HG03460 (cell line): ENCODE results near the gene SLC7A6.
"Not testable (repeated sequence)": the region's sequence is repeated elsewhere in the genome, so short reads cannot be mapped to it uniquely, and the experiment has no call there.

Experiments used
- ATAC-seq: cut with Tn5 transposase; IDR thresholded peaks from one replicate; pipeline ENCODE4 v1.9.1; 2021; ENCODE audit not compliant: unreplicated experiment

The SLC7A6 gene

DNA sequence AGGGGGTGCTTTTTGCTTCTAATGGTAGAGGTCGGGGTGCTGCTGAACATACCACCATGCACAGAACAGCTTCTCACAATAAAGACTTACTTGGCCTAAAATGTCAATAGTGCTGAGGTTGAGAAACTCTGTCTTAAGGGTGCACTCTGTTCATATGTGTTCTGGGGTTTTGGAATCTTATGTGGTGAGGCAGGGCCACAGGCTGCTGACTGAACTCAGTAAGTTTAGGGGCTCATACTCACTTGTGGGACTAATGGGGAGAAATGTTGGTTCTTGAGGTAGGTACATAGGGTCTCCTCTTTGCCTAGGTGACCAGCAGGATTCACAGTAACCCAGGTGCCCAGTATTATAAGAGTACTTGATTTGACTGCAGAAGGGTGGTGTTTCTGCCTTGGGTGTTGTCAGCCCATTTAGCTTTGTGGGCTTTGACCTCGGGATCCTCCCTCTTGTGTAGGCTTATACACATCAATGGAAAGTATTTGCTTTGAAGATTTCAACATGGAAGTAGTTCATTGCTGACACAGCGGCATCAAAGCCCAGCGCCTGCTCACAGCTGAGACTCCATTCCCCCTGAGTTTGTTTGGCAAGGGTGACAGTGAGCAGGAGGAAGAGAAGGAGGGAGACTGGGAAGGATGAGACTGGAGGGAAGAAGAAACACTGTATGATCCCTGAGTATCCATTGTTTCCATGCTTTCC lies 17.2 kb downstream of the SLC7A6 start:
- ATAC-seq, result no peak

GRCh38 chr16:68282064-68282452 lies 17.7 kb downstream of the SLC7A6 start:
- ATAC-seq, result no peak

DNA sequence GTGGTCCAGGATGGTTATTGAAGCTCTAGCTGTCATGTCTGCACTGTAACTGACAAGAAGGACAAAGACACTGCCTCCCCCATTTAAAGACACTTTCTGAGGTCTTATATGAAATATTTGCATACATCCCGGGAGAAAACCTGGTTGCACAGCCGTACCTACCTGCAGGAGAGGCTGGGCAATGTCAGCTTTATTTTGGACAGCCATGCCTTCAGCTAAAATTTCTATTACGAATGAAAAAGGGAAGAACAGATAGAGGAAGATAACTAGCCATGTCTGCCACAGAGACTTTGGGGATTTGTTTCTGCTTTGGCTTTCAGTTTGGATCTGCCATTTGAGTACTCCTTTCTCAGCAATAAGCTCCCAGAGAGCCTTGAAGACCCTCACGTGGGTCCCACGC lies 19.0 kb downstream of the SLC7A6 start:
- no peak for ATAC-seq

- no peak for ATAC-seq
These were observed 19.7 kb downstream of the SLC7A6 start for GRCh38 chr16:68283801-68284598.

GRCh38 chr16:68284847-68285246 lies 20.5 kb downstream of the SLC7A6 start:
- ATAC-seq, result peak; percentile 51

DNA sequence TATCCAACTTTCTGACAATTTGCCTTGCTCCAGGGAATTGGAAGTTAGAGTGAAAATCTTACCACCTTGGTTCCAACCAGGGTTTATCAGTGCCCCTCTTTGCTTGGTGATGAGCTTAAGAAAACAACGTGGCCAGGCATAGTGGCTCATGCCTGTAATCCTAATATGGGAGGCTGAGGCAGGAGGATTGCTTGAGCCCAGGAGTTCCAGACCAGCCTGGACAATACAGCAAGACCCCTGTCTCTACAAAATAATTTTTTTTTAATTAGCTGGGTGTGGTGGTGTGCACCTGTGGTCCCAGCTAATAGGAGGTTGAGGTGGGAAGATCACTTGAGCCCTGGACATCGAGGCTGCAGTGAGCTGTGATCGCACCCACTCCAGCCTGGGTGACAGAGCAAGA lies 21.4 kb downstream of the SLC7A6 start:
- ATAC-seq, result no peak

GRCh38 chr16:68286153-68287074 lies 22.1 kb downstream of the SLC7A6 start:
- ATAC-seq, result no peak

- no peak for ATAC-seq
These were observed 23.2 kb downstream of the SLC7A6 start for GRCh38 chr16:68287276-68288251.

DNA sequence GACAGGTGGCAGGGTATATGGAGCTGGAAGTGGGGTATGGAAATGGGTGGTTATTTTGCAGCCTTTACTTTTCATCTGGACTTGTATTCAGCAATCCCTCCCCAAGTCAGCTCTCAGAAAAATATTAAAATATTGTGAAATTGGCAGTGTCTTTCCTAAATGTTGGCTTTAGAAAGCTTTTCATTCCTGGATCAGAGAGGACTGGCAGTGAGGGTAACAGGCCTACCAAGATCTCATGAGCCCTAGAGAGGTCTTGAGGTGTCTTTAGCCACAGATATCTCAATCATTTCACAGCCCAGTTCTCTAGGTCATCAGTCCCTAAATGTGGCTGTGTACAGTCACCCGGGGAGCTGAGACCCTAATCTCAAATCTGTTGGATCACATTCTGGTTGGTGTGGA lies 23.9 kb downstream of the SLC7A6 start:
- ATAC-seq, result no peak

GRCh38 chr16:68288796-68289195 lies 24.5 kb downstream of the SLC7A6 start:
- not testable (repeated sequence) for ATAC-seq

- no peak for ATAC-seq
These were observed 24.9 kb downstream of the SLC7A6 start for GRCh38 chr16:68289202-68289601.

DNA sequence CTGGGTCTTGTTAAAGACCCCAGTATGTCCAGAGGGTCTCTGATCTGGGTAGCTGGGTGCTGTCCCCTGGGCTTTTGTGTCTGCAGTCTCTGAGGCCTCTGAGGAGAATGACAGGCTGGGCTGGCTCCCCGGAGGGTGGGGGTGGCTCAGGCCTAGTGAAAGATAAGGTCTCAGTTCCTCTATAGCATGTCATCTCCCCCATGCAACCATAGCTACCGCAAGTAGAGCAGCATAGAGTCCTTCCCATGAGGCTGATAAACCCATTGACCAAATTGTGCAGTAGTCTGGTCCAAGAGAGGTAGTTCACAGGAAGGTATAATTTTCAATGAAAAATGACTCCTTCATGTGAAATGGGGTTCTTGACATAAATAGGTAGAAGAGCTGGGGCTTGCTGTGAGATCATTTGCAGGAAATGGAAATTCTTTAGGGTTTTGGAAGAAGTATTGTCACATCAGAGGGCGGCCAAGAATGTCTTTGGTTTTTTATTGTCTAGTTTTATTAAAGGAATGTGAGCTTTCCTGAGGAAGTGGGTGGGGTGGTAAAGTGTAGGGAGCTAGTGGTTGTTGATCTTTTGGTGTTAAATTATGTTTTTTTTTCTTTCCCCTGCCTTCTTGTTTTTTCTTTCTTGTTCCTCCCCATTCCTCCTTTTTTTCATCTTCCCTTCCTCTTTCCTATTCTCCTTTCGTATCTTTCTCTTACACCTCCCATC lies 25.4 kb downstream of the SLC7A6 start:
- ATAC-seq, result peak; percentile 80

- ATAC-seq, result no peak
These were observed 26.1 kb downstream of the SLC7A6 start for GRCh38 chr16:68290450-68290849.

GRCh38 chr16:68291227-68291626 lies 26.9 kb downstream of the SLC7A6 start:
- no peak for ATAC-seq

- ATAC-seq, result no peak
These were observed 28.1 kb downstream of the SLC7A6 start for GRCh38 chr16:68292425-68292824.

GRCh38 chr16:68296291-68296690 lies 32.0 kb downstream of the SLC7A6 start:
- ATAC-seq, result no peak

- ATAC-seq, result no peak
These were observed 32.4 kb downstream of the SLC7A6 start for GRCh38 chr16:68296693-68297092.

- no peak for ATAC-seq
These were observed 33.6 kb downstream of the SLC7A6 start for GRCh38 chr16:68297908-68298307.

GRCh38 chr16:68298312-68298711 lies 34.0 kb downstream of the SLC7A6 start:
- ATAC-seq, result no peak
